ENCODE measurements around the gene FAM171A1. TPM values are rescaled to one million over a fixed set of nuclear protein-coding genes. Genes with fewer than 3 reads are reported as not detected.
A peak's percentile ranks its signal among the peaks of the same experiment; 100 is the strongest.

FAM171A1 gene
- total RNA-seq, 2 donors from 2014 or later = 36.5 to 39.0 TPM

DNA sequence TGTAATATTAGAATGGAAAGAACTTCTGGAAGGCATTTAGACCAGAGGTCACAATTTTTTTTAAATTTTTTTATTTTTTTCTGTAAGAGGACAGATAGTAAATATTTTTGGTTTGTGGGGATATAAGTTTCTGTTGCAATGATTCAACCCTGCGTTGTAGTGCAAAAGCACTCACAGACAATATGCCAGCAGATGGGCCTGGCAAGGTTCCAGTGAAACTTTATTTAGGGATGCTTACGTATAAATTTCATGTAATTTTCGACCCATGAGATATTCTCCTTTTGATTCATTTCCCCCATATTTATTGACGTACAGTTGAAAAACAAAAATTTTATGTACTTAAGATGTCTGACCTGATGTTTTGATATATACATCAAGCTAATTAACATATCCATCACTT is 129.8 kb downstream of the FAM171A1 start:
- Histone ChIP-seq H3K4me3 (ENCODE audit: low read length) (no peak overlapping the region), H3K4me1 (ENCODE audit: control insufficient read depth, insufficient read depth, low read length) (no peaks in the 10 kb centered on the region), H3K9me3 (ENCODE audit: control insufficient read depth, low read length) (no peaks in the 10 kb centered on the region), H3K27ac (ENCODE audit: low read depth, low read length) (no peak overlapping the region), H3K27me3 (ENCODE audit: control insufficient read depth, insufficient read depth, low read length, poor library complexity, severe bottlenecking) (no peaks in the 10 kb centered on the region), H3K9ac (ENCODE audit: extremely low read depth, low read length, poor library complexity, severe bottlenecking) (no peak overlapping the region), H3K36me3 (ENCODE audit: control insufficient read depth, insufficient read depth, low read length) (peaks cover 20% of the 10 kb centered on the region)
- Mint-ChIP-seq H3K4me1 (no peaks in the 10 kb centered on the region), H3K27ac (no peak overlapping the region), H3K9me3 (no peaks in the 10 kb centered on the region), H3K27me3 (ENCODE audit: insufficient read depth) (no peaks in the 10 kb centered on the region), H3K36me3 (ENCODE audit: low read depth) (peaks cover 14% of the 10 kb centered on the region), H3K4me3 (no peak overlapping the region)
- 85 to 93% methylated on average over 2 to 4 of the region's 4 CpGs for WGBS, 2 experiments (ENCODE audit: insufficient coverage in 1 of 2, insufficient read length in 1 of 2)
- TF ChIP-seq, protein P1, sequence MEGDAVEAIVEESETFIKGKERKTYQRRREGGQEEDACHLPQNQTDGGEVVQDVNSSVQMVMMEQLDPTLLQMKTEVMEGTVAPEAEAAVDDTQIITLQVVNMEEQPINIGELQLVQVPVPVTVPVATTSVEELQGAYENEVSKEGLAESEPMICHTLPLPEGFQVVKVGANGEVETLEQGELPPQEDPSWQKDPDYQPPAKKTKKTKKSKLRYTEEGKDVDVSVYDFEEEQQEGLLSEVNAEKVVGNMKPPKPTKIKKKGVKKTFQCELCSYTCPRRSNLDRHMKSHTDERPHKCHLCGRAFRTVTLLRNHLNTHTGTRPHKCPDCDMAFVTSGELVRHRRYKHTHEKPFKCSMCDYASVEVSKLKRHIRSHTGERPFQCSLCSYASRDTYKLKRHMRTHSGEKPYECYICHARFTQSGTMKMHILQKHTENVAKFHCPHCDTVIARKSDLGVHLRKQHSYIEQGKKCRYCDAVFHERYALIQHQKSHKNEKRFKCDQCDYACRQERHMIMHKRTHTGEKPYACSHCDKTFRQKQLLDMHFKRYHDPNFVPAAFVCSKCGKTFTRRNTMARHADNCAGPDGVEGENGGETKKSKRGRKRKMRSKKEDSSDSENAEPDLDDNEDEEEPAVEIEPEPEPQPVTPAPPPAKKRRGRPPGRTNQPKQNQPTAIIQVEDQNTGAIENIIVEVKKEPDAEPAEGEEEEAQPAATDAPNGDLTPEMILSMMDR (conservative IDR thresholded peaks at IDR 0.05) = no peak
- no peak for DNase-seq

DNA sequence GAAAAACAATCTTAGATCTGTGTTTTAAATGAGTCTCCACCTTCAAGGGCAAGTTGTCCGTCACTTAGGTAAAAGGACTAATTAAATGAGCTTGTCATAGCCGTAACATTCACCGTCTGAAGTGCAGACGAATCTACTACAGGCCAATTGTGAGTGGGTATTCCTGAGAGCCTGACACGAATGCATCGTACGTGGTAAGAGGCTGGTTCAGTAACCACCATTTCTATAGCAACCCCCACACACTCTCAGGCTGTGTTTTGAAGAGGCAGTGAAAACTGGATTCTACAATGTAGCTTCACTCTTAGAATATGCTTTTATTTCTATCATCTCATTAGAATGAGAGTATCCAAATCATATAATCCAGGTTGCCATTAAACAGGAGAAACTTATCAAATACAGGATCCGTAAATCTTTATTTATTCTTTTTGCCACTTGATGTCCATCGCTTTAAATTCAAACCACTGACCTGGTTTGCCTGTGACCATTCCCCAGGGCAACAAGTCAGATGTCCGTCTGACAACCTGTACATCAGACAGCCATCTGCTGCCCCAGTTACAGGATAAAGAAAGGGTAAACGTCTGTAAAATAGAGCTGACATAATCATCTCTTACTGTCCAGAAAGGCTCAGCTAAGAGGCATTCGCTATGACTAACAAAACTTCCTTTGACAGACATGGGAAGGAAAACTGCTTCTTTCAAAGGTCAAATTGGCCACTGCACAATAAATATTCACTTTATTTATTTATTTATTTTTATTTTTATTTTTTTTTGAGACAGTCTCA is 132.3 kb downstream of the FAM171A1 start:
- Mint-ChIP-seq H3K9me3 (peaks cover 2% of the 10 kb centered on the region), H3K27ac (no peak overlapping the region), H3K36me3 (ENCODE audit: low read depth) (peaks cover 21% of the 10 kb centered on the region), H3K27me3 (ENCODE audit: insufficient read depth) (no peaks in the 10 kb centered on the region), H3K4me3 (no peak overlapping the region), H3K4me1 (no peaks in the 10 kb centered on the region)
- peaks cover 20% of the 10 kb centered on the region for H3K36me3 ChIP-seq (ENCODE audit: control insufficient read depth, insufficient read depth, low read length)
- H3K4me1 ChIP-seq (ENCODE audit: control insufficient read depth, insufficient read depth, low read length) = no peaks in the 10 kb centered on the region
- TF ChIP-seq, protein P1 (conservative IDR thresholded peaks at IDR 0.05) = no peak
- H3K4me3 ChIP-seq (ENCODE audit: low read length) = no peak overlapping the region
- no peak for DNase-seq
- H3K27me3 ChIP-seq (ENCODE audit: control insufficient read depth, insufficient read depth, low read length, poor library complexity, severe bottlenecking) = no peaks in the 10 kb centered on the region
- H3K9ac ChIP-seq (ENCODE audit: extremely low read depth, low read length, poor library complexity, severe bottlenecking) = no peak overlapping the region
- H3K27ac ChIP-seq (ENCODE audit: low read depth, low read length) = peak overlapping the region; percentile 33
- 92 to 94% methylated on average over 11 to 12 of the region's 12 CpGs for WGBS, 2 experiments (ENCODE audit: insufficient coverage in 1 of 2, insufficient read length in 1 of 2)
- no peaks in the 10 kb centered on the region for H3K9me3 ChIP-seq (ENCODE audit: control insufficient read depth, low read length)

DNA sequence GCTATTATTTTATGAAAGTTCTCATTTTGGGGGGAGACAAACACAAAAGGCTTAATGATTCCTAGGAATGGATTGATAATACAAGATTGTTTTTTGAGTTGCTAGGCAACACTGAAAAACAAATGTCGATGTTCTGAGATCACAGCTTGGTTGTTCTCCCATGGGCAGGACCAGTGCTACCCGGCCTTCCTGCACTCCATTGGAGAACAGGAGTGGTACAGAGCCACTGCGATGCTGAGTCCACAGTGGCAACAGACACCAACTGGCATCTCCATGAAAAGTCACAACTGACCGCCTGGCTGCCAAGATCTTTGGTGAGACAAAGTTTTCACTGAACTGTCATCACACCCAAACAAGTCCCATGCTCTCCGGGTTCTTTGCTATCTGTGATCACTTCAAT is 133.7 kb downstream of the FAM171A1 start:
- H3K27ac ChIP-seq (ENCODE audit: low read depth, low read length) = peak overlapping the region; percentile 51
- peaks cover 3% of the 10 kb centered on the region for H3K4me1 ChIP-seq (ENCODE audit: control insufficient read depth, insufficient read depth, low read length)
- no peaks in the 10 kb centered on the region for H3K27me3 Mint-ChIP-seq (ENCODE audit: insufficient read depth)
- no peaks in the 10 kb centered on the region for H3K4me1 Mint-ChIP-seq
- TF ChIP-seq, protein P1 (conservative IDR thresholded peaks at IDR 0.05) = no peak
- H3K36me3 ChIP-seq (ENCODE audit: control insufficient read depth, insufficient read depth, low read length) = peaks cover 15% of the 10 kb centered on the region
- no peaks in the 10 kb centered on the region for H3K27me3 ChIP-seq (ENCODE audit: control insufficient read depth, insufficient read depth, low read length, poor library complexity, severe bottlenecking)
- no peak overlapping the region for H3K4me3 Mint-ChIP-seq
- peaks cover 17% of the 10 kb centered on the region for H3K36me3 Mint-ChIP-seq (ENCODE audit: low read depth)
- H3K9me3 ChIP-seq (ENCODE audit: control insufficient read depth, low read length) = no peaks in the 10 kb centered on the region
- H3K9ac ChIP-seq (ENCODE audit: extremely low read depth, low read length, poor library complexity, severe bottlenecking) = no peak overlapping the region
- WGBS, 2 experiments (ENCODE audit: insufficient coverage in 1 of 2, insufficient read length in 1 of 2) = 91 to 98% methylated on average over 5 of the region's 5 CpGs
- no peak overlapping the region for H3K4me3 ChIP-seq (ENCODE audit: low read length)
- no peak for DNase-seq
- H3K9me3 Mint-ChIP-seq = peaks cover 2% of the 10 kb centered on the region
- no peak overlapping the region for H3K27ac Mint-ChIP-seq
